Neuronal stem cell (in vitro differentiated cells): ENCODE data around the gene ZPR1.

Experiments
- DNase-seq: peaks from one replicate; pipeline ENCODE4 v3.0.0-alpha.2; 2013; ENCODE audit warnings: low spot score
- H2AFZ ChIP-seq: one replicate; pipeline ENCODE4 v1.6.1; 2013; ENCODE audit warnings: mild to moderate bottlenecking, low read length, inconsistent platforms
- H2AK5ac ChIP-seq: 2 replicates; pipeline ENCODE4 v1.6.1; 2013; ENCODE audit warnings: low read depth, mild to moderate bottlenecking, inconsistent platforms, low read length, moderate library complexity, mixed read lengths
- H2BK120ac ChIP-seq: 2 replicates; pipeline ENCODE4 v1.6.1; 2013; ENCODE audit warnings: low read depth, mild to moderate bottlenecking, inconsistent platforms, low read length, moderate library complexity, mixed read lengths
- H2BK12ac ChIP-seq: one replicate; pipeline ENCODE4 v1.6.1; 2013; ENCODE audit warnings: low read length, inconsistent platforms
- H2BK15ac ChIP-seq: 2 replicates; pipeline ENCODE4 v1.6.1; 2013; ENCODE audit warnings: mild to moderate bottlenecking, low read length, inconsistent platforms, mixed read lengths
- H2BK5ac ChIP-seq: one replicate; pipeline ENCODE4 v1.6.1; 2013; ENCODE audit warnings: inconsistent platforms, mild to moderate bottlenecking, low read length, moderate library complexity
- H3K14ac ChIP-seq: one replicate; pipeline ENCODE4 v1.6.1; 2013; ENCODE audit warnings: low read length, inconsistent platforms
- H3K18ac ChIP-seq: 2 replicates; pipeline ENCODE4 v1.6.1; 2013; ENCODE audit warnings: low read length, inconsistent platforms
- H3K23ac ChIP-seq: 2 replicates; pipeline ENCODE4 v1.6.1; 2013; ENCODE audit warnings: low read depth, mild to moderate bottlenecking, mixed read lengths, low read length, inconsistent platforms; ENCODE audit not compliant: poor library complexity
- H3K27ac ChIP-seq: replicated peaks from 3 replicates; pipeline ENCODE4 v1.5.1; 2013; ENCODE audit warnings: low read length, inconsistent platforms
- H3K27me3 ChIP-seq, 3 experiments: 2 replicates each; pipeline ENCODE4 v1.6.1; 2013; ENCODE audit warnings: low read length in 3 of 3, mild to moderate bottlenecking in 2 of 3, inconsistent platforms in 1 of 3, low read depth in 1 of 3, mixed read lengths in 1 of 3, moderate library complexity in 1 of 3; ENCODE audit not compliant: control insufficient read depth in 3 of 3, insufficient read depth in 3 of 3
- H3K36me3 ChIP-seq, 2 donors: replicated peaks in 1 of 2; 2 replicates each; pipeline ENCODE4 v1.6.1; 2013; ENCODE audit warnings: low read length in 2 of 2; ENCODE audit not compliant: control insufficient read depth in 2 of 2, insufficient read depth in 2 of 2
- H3K4ac ChIP-seq: 2 replicates; pipeline ENCODE4 v1.6.1; 2013; ENCODE audit warnings: inconsistent platforms, mild to moderate bottlenecking, low read length, moderate library complexity
- H3K4me1 ChIP-seq, 2 donors: 1 replicate in 1 of 2; 2 replicates in 1 of 2; pipeline ENCODE4 v1.6.1; 2013; ENCODE audit warnings: low read length in 2 of 2, low read depth in 1 of 2; ENCODE audit not compliant: control insufficient read depth in 2 of 2, insufficient read depth in 1 of 2
- H3K4me2 ChIP-seq: one replicate; pipeline ENCODE4 v1.6.1; 2013; ENCODE audit warnings: mild to moderate bottlenecking, low read length, inconsistent platforms; ENCODE audit not compliant: insufficient read depth, poor library complexity, severe bottlenecking
- H3K4me3 ChIP-seq, 2 donors: 2 replicates each; pipeline ENCODE4 v1.5.1; 2013; ENCODE audit warnings: low read length in 2 of 2, mild to moderate bottlenecking in 2 of 2, inconsistent platforms in 1 of 2, moderate library complexity in 1 of 2
- H3K79me1 ChIP-seq: one replicate; pipeline ENCODE4 v1.6.1; 2013; ENCODE audit warnings: low read depth, mild to moderate bottlenecking, inconsistent platforms, low read length, moderate library complexity
- H3K9ac ChIP-seq: one replicate; pipeline ENCODE4 v1.6.1; 2013; ENCODE audit warnings: mild to moderate bottlenecking, low read depth, low read length, inconsistent platforms; ENCODE audit not compliant: poor library complexity
- H3K9me3 ChIP-seq, 2 donors: replicated peaks in 1 of 2; 2 replicates each; pipeline versions ENCODE3 to v1.6.1; 2013; ENCODE audit warnings: low read length in 2 of 2, mild to moderate bottlenecking in 2 of 2, inconsistent platforms in 1 of 2, low read depth in 1 of 2, mixed read lengths in 1 of 2, moderate library complexity in 1 of 2; ENCODE audit not compliant: control insufficient read depth in 2 of 2, insufficient read depth in 1 of 2
- H4K8ac ChIP-seq: one replicate; pipeline ENCODE4 v1.6.1; 2013; ENCODE audit warnings: low read depth, mild to moderate bottlenecking, inconsistent platforms, low read length, moderate library complexity
- H4K91ac ChIP-seq: one replicate; pipeline ENCODE4 v1.6.1; 2013; ENCODE audit warnings: low read length, low read depth, mild to moderate bottlenecking, inconsistent platforms; ENCODE audit not compliant: poor library complexity
- WGBS, 2 donors: extraction: QIAGEN DNeasy Blood & Tissue Kit; methylation state at CpG; one replicate each; pipeline ENCODE4 v1.1.7; 2013; ENCODE audit warnings: missing lambda C conversion rate in 2 of 2, mixed read lengths in 1 of 2; ENCODE audit not compliant: insufficient read length in 2 of 2, insufficient replicate concordance in 1 of 2; ENCODE audit errors: extremely low coverage in 2 of 2; 5-methylcytosine and 5-hydroxymethylcytosine counted together

ZPR1 gene

GRCh38 chr11:116778556-116778955 is 9.3 kb downstream of the ZPR1 start:
- Histone ChIP-seq H3K79me1 (no peaks in the 10 kb centered on the region), H2BK15ac (no peak overlapping the region), H2BK120ac (no peak overlapping the region), H3K4me3 (no peak overlapping the region), H3K9ac (no peak overlapping the region), H4K8ac (no peak overlapping the region), H2BK12ac (no peak overlapping the region), H2AK5ac (no peak overlapping the region), H2BK5ac (no peak overlapping the region), H2AFZ (no peak overlapping the region), H3K23ac (no peak overlapping the region), H3K18ac (no peak overlapping the region), H3K9me3 (no peaks in the 10 kb centered on the region), H3K4me2 (no peak overlapping the region), H3K36me3 (peaks cover 25 to 75% of the 10 kb centered on the region in 2 donors), H3K4ac (no peak overlapping the region), H3K4me1 (peaks cover 0 to 3% of the 10 kb centered on the region in 2 donors), H3K27ac (no peak overlapping the region), H3K14ac (no peak overlapping the region), H3K27me3 (no peaks in the 10 kb centered on the region), H4K91ac (no peak overlapping the region)
- no peak for DNase-seq
- WGBS, 2 donors: no CpG with 5 or more reads among the region's 4 CpGs

GRCh38 chr11:116777056-116777455 is 10.8 kb downstream of the ZPR1 start:
- DNase-seq: no peak
- no peak overlapping the region for H3K4ac ChIP-seq
- H4K91ac ChIP-seq: no peak overlapping the region
- H3K27me3 ChIP-seq: no peaks in the 10 kb centered on the region
- no peak overlapping the region for H2BK12ac ChIP-seq
- no peak overlapping the region for H2BK15ac ChIP-seq
- no peak overlapping the region for H4K8ac ChIP-seq
- H3K14ac ChIP-seq: no peak overlapping the region
- no peak overlapping the region for H2AK5ac ChIP-seq
- H2BK5ac ChIP-seq: no peak overlapping the region
- H3K27ac ChIP-seq: no peak overlapping the region
- no peak overlapping the region for H2AFZ ChIP-seq
- H3K36me3 ChIP-seq: peaks cover 14 to 60% of the 10 kb centered on the region in 2 donors
- peaks cover 0 to 6% of the 10 kb centered on the region in 2 donors for H3K4me1 ChIP-seq
- H3K9ac ChIP-seq: no peak overlapping the region
- H3K4me3 ChIP-seq: no peak overlapping the region
- no peak overlapping the region for H3K4me2 ChIP-seq
- H2BK120ac ChIP-seq: no peak overlapping the region
- H3K18ac ChIP-seq: no peak overlapping the region
- H3K9me3 ChIP-seq: no peaks in the 10 kb centered on the region
- WGBS, 2 donors: no CpG with 5 or more reads among the region's 7 CpGs
- H3K23ac ChIP-seq: no peak overlapping the region
- no peaks in the 10 kb centered on the region for H3K79me1 ChIP-seq

DNA sequence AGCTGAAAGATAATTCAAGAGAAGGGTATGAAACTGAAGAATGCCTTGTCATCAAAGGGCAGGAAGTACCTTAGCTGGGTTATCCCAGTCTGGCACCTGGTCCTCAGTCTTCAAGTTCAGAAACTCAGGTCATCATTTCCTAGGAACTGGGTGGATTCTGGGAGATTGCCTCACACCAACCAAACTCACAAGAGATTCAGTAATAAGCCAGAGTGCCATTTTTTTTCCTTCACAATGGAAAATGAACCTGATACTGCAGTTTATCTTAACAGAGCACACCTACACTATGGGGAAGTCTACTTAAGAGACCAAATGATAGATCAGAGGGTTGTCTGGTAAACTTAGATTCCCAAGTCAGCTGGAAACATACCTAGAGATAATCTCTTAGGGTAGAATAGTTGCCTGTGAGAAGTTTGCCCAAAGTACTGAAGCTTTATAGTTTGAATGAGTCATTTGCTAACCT is 11.3 kb downstream of the ZPR1 start:
- Histone ChIP-seq H2BK15ac (no peak overlapping the region), H3K4me2 (no peak overlapping the region), H3K14ac (no peak overlapping the region), H3K9me3 (no peaks in the 10 kb centered on the region), H2BK5ac (no peak overlapping the region), H4K8ac (no peak overlapping the region), H2AFZ (no peak overlapping the region), H4K91ac (no peak overlapping the region), H3K9ac (no peak overlapping the region), H3K79me1 (no peaks in the 10 kb centered on the region), H3K23ac (no peak overlapping the region), H3K4me3 (no peak overlapping the region), H2AK5ac (no peak overlapping the region), H3K4ac (no peak overlapping the region), H3K27me3 (no peaks in the 10 kb centered on the region), H3K18ac (no peak overlapping the region), H3K27ac (no peak overlapping the region), H3K4me1 (peaks cover 3 to 10% of the 10 kb centered on the region in 2 donors), H3K36me3 (peaks cover 12 to 57% of the 10 kb centered on the region in 2 donors), H2BK12ac (no peak overlapping the region), H2BK120ac (no peak overlapping the region)
- DNase-seq: no peak

GRCh38 chr11:116775975-116776374 is 11.8 kb downstream of the ZPR1 start:
- Histone ChIP-seq H2BK120ac (no peak overlapping the region), H4K8ac (no peak overlapping the region), H3K4me2 (no peak overlapping the region), H3K4me3 (no peak overlapping the region), H3K23ac (no peak overlapping the region), H3K36me3 (peaks cover 12 to 51% of the 10 kb centered on the region in 2 donors), H3K27ac (no peak overlapping the region), H3K27me3 (no peaks in the 10 kb centered on the region), H4K91ac (no peak overlapping the region), H2AK5ac (no peak overlapping the region), H3K18ac (no peak overlapping the region), H3K9me3 (no peaks in the 10 kb centered on the region), H3K14ac (no peak overlapping the region), H3K4me1 (peaks cover 5 to 12% of the 10 kb centered on the region in 2 donors), H3K4ac (no peak overlapping the region), H3K9ac (no peak overlapping the region), H2BK15ac (no peak overlapping the region), H3K79me1 (no peaks in the 10 kb centered on the region), H2AFZ (no peak overlapping the region), H2BK12ac (no peak overlapping the region), H2BK5ac (no peak overlapping the region)
- no peak for DNase-seq
- no CpG with 5 or more reads among the region's 5 CpGs for WGBS, 2 donors
